Stomach smooth muscle (tissue), 2 donors: Measurements from ENCODE around the gene FAM25G.

Experiments used
- H3K27ac ChIP-seq: one replicate; pipeline ENCODE4 v1.7.0; 2013; ENCODE audit warnings: mild to moderate bottlenecking, low read length, inconsistent platforms
- H3K27me3 ChIP-seq, 2 donors: one replicate each; pipeline ENCODE4 v1.7.0; 2013; ENCODE audit warnings: low read length in 2 of 2; ENCODE audit not compliant: insufficient read depth in 2 of 2, control insufficient read depth in 1 of 2
- H3K36me3 ChIP-seq, 2 donors: one replicate each; pipeline ENCODE4 v1.7.0; 2013; ENCODE audit warnings: low read length in 2 of 2; ENCODE audit not compliant: control insufficient read depth in 2 of 2, insufficient read depth in 2 of 2
- H3K4me1 ChIP-seq: one replicate; pipeline ENCODE4 v1.7.0; 2013; ENCODE audit warnings: low read length; ENCODE audit not compliant: control insufficient read depth, insufficient read depth
- H3K4me3 ChIP-seq, 2 donors: one replicate each; pipeline ENCODE4 v1.7.0; 2013; ENCODE audit warnings: low read length in 2 of 2
- H3K9ac ChIP-seq, 2 donors: one replicate each; pipeline ENCODE4 v1.7.0; 2013; ENCODE audit warnings: low read length in 2 of 2, mild to moderate bottlenecking in 1 of 2
- H3K9me3 ChIP-seq, 2 donors: one replicate each; pipeline ENCODE4 v1.7.0; 2013; ENCODE audit warnings: low read length in 2 of 2; ENCODE audit not compliant: control insufficient read depth in 2 of 2
- donor health status: healthy.
- donor health status: Pancreatic carcinoma.

FAM25G gene

DNA sequence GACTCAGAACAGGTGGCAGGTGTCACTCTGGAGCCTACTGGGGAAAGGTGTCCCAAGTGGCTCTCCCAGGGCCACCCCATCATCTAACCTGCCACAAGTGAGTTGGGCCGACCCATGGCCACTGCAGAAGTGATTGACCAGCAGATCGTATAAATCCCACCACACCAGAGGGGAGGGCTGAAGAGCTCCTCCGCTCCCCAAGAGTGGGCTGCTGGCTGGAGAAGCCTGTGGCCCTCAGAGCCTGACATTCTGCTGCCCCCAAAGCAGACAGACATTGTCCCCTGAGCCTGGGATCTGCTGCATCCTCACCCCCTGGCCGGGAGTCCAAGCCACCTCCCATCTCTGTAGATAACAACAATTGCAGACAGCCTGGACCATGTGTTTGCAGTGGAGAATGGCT, 44.3 kb downstream of the FAM25G start:
- Histone ChIP-seq H3K27ac (no peak overlapping the region), H3K4me1 (no peaks in the 10 kb centered on the region), H3K4me3 (no peak overlapping the region), H3K9me3 (peaks cover 12 to 13% of the 10 kb centered on the region in 2 donors), H3K27me3 (no peaks in the 10 kb centered on the region), H3K36me3 (no peaks in the 10 kb centered on the region), H3K9ac (no peak overlapping the region)

DNA sequence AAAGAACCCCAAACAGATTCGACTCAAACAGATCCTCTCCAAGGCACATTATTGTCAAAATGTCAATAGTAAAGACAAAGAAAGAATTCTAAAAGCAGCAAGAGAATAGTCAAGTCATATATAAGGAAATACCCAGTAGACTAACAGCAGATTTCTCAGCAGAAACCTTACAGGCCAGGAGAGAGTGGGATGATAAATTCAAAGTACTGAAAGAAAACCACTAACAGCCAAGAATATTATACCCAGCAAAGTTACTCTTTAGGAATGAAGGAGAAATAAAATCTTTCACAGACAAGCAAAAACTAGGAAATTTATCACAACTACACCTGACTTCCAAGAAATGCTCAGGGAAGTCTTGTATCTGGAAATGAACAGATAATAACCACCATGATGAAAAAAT, 45.8 kb downstream of the FAM25G start:
- no peaks in the 10 kb centered on the region for H3K36me3 ChIP-seq
- no peak overlapping the region for H3K4me3 ChIP-seq
- peaks cover 12 to 13% of the 10 kb centered on the region in 2 donors for H3K9me3 ChIP-seq

DNA sequence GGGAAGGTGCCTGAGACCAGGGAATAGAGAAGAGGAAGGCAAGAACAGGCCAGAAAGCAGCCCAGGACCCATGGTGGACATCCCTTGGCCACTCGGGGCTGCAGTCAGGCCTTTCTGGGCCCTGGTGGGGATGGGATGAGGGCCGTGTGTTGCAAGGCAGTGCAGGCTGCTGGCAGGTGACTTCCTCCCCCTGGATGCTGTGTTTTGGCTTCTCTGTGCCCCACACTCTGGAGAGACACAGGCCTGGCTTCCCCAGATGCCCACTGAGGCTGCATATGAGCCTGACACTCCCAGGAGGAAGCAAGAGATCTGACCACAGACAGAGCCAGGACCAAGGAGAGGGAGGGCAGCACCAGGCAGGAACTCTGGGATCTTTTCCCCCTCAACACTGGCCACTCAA, 47.5 kb downstream of the FAM25G start:
- Histone ChIP-seq H3K27me3 (peaks cover 3% of the 10 kb centered on the region in 2 donors), H3K4me3 (no peak overlapping the region), H3K9me3 (peaks cover 13 to 15% of the 10 kb centered on the region in 2 donors), H3K27ac (no peak overlapping the region), H3K9ac (no peak overlapping the region), H3K36me3 (no peaks in the 10 kb centered on the region), H3K4me1 (no peaks in the 10 kb centered on the region)

More for the DNA sequence above, 45.8 kb downstream of the FAM25G start:
- Histone ChIP-seq H3K27ac (no peak overlapping the region), H3K9ac (no peak overlapping the region), H3K27me3 (no peaks in the 10 kb centered on the region), H3K4me1 (no peaks in the 10 kb centered on the region)

DNA sequence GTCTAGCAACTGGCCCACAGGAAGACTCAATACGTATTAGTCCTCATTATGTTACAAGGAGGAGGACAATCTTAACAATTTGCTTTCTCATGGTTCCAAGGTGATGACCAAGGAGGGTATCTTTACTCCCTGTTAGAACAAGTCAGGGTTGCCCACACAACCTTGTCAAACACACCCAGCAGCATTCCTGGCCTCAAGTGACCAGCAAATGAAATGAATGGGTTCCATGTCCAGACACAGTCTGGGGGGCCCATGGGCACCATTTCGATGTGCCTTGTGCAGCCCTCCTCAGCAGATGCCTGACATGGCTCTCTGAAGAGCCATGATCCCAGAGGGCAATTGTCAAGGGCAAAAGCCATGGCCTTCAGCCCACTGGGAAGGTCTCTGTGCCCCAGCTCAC, 48.4 kb downstream of the FAM25G start:
- H3K4me1 ChIP-seq = no peaks in the 10 kb centered on the region
- H3K27ac ChIP-seq = no peak overlapping the region
- H3K36me3 ChIP-seq = no peaks in the 10 kb centered on the region
- no peak overlapping the region for H3K4me3 ChIP-seq
- H3K27me3 ChIP-seq = peaks cover 3% of the 10 kb centered on the region in 2 donors
- peaks cover 17 to 19% of the 10 kb centered on the region in 2 donors for H3K9me3 ChIP-seq
- no peak overlapping the region for H3K9ac ChIP-seq

DNA sequence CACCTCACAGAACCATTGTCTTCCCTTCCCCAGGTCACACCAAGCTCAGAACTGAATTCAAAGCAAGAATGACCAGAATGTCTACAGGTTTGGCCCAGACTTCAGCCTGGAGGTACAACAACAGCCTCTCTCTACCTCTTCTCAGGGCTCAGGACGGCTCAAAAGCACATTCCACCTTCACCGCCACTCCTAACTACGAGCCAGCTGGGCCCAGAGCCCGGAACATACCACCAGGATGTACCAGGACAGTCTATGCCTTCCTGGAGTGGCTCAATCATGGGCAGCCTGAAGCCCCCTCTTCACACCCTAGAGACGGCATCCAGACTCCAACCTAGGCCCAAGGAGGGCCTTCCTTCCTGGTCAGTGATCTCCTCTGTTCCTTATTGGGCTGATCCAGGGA, 49.1 kb downstream of the FAM25G start:
- Histone ChIP-seq H3K36me3 (no peaks in the 10 kb centered on the region), H3K9me3 (peaks cover 17 to 19% of the 10 kb centered on the region in 2 donors), H3K9ac (no peak overlapping the region), H3K4me1 (no peaks in the 10 kb centered on the region), H3K27me3 (peaks cover 3% of the 10 kb centered on the region in 2 donors), H3K4me3 (no peak overlapping the region), H3K27ac (no peak overlapping the region)

DNA sequence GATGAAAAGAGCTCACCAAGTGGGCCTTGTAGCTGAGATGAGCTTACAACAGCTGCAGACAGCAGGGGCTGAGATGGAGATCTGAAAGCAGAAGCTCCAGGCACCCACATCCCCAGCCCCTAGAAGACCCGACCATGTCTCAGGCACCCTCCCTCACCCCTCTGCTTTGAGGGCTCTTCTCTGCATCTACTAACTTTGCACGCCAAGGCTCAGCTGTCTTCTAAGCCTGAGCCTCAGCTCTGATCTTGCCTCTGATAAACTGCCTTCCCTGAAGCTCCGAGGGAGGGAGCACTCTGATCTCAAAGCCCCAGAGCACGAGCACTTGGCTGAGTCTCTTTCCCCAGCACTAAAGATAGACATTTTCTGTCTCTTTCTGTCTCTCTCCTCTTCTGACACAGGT, 49.6 kb downstream of the FAM25G start:
- Histone ChIP-seq H3K4me3 (no peak overlapping the region), H3K4me1 (no peaks in the 10 kb centered on the region), H3K9me3 (peaks cover 17 to 19% of the 10 kb centered on the region in 2 donors), H3K9ac (no peak overlapping the region), H3K27me3 (peaks cover 3% of the 10 kb centered on the region in 2 donors), H3K36me3 (no peaks in the 10 kb centered on the region), H3K27ac (no peak overlapping the region)

DNA sequence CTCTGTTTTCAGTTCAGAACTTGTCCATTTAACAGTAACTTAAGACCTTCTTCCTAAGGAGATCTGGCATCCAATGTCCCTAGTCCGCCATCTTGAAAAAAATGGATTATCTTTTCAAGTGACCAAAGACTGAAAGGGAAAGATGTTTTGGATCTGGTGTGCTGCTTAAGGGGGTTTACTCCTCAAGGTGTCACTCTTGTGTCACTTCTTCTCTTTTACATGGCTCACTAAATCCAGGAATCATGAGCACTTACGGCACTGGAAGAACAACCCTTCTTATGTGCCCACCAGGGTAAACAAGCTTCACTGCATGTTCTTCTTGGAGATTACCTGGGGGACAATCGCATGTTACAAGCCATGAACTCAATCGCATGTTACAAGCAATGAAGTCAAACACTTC, 51.3 kb downstream of the FAM25G start:
- H3K4me3 ChIP-seq = no peak overlapping the region
- H3K9me3 ChIP-seq = peaks cover 10 to 11% of the 10 kb centered on the region in 2 donors
- peaks cover 3% of the 10 kb centered on the region in 2 donors for H3K27me3 ChIP-seq
- no peaks in the 10 kb centered on the region for H3K4me1 ChIP-seq
- no peak overlapping the region for H3K9ac ChIP-seq
- no peaks in the 10 kb centered on the region for H3K36me3 ChIP-seq
- no peak overlapping the region for H3K27ac ChIP-seq

DNA sequence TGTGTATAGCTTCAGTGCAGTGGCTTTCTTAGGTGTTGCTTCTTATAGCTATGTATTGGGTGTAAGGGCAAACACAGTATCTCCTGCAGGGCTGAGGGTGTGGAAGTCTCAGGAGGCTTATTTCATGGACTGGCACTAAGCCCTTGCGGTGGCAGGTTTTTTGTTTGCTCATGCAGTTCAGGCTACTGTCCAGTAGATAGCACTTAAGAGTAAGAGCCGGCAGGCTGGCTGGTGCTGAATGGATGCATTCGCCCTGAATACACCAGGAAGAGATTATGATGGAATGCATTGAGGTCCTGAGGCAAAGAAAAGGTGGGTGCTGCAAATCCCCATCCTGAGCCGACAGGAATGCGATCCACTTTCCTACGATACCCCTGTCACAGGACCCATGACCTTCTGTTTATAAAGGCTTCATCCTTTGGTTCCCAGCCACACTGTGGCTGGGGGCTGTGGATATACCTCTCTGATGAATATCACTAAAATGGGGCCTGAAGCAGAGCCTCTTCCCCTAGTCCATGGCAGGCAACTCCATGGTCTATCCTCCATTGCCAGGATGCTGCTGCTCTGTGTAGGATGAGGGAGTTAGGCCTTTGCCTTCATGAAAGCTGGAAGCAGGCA, 52.5 kb downstream of the FAM25G start:
- Histone ChIP-seq H3K27ac (no peak overlapping the region), H3K36me3 (no peaks in the 10 kb centered on the region), H3K9me3 (peaks cover 6 to 7% of the 10 kb centered on the region in 2 donors)

More for the DNA sequence above, 52.5 kb downstream of the FAM25G start:
- H3K9ac ChIP-seq = no peak overlapping the region
- H3K4me3 ChIP-seq = no peak overlapping the region
- H3K27me3 ChIP-seq = peaks cover 3% of the 10 kb centered on the region in 2 donors
- H3K4me1 ChIP-seq = no peaks in the 10 kb centered on the region
